Suprapubic skin (tissue), 4 donors: ENCODE results near the gene PCDHGA3.

Experiments used
- EP300 ChIP-seq: sonication (generic); formaldehyde crosslinking; IDR thresholded peaks from one replicate; pipeline ENCODE4 v1.6.1; 2017; ENCODE audit warnings: antibody characterized with exemption
- POLR2A ChIP-seq, 2 donors: fragments of 450-650 bp; IDR thresholded peaks; one replicate each; pipeline ENCODE4 v1.6.1; 2017; ENCODE audit warnings: antibody characterized with exemption in 2 of 2, mild to moderate bottlenecking in 2 of 2, moderate library complexity in 2 of 2
- POLR2AphosphoS5 ChIP-seq, 3 donors: sonication (generic); formaldehyde crosslinking; IDR thresholded peaks; one replicate each; pipeline ENCODE4 v1.6.1; 2017; ENCODE audit warnings: antibody characterized with exemption in 3 of 3
- TF ChIP-seq, protein P1 (sequence below), 2 donors: fragments of 200-600 bp in 1 of 2; fragments of 450-650 bp in 1 of 2; sonication (generic) in 1 of 2; IDR thresholded peaks; one replicate each; pipeline ENCODE4 v1.5.1; 2016 to 2019; ENCODE audit warnings: antibody characterized with exemption in 2 of 2, mild to moderate bottlenecking in 1 of 2, moderate library complexity in 1 of 2

DNA sequence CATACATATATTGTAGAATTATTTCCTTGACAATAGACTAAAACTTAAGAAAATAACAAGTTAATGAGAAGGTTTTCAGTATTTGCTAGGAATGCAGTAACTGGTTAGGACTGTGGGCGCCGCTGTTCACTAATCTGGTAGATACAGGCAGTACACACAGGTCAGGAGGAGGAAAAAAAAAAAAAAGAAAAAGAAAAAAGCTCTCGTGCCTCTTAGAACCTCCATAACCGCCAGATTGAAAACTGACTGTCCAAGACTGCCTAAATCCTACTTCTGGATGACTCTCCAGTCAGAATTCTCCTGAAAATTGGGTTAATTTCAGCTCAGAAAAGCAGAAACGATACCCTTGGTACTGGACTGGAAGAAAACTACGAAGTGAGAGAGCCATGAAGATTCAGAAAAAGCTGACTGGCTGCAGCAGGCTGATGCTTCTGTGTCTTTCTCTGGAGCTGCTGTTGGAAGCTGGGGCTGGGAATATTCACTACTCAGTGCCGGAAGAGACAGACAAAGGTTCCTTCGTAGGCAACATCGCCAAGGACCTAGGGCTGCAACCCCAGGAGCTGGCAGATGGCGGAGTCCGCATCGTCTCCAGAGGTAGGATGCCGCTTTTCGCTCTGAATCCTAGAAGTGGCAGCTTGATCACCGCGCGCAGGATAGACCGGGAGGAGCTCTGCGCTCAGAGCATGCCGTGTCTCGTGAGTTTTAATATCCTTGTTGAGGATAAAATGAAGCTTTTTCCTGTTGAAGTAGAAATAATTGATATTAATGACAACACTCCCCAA lies 13.1 kb upstream of the PCDHGA3 start, which contains the start of gene PCDHGA1:
- TF ChIP-seq, protein P1, sequence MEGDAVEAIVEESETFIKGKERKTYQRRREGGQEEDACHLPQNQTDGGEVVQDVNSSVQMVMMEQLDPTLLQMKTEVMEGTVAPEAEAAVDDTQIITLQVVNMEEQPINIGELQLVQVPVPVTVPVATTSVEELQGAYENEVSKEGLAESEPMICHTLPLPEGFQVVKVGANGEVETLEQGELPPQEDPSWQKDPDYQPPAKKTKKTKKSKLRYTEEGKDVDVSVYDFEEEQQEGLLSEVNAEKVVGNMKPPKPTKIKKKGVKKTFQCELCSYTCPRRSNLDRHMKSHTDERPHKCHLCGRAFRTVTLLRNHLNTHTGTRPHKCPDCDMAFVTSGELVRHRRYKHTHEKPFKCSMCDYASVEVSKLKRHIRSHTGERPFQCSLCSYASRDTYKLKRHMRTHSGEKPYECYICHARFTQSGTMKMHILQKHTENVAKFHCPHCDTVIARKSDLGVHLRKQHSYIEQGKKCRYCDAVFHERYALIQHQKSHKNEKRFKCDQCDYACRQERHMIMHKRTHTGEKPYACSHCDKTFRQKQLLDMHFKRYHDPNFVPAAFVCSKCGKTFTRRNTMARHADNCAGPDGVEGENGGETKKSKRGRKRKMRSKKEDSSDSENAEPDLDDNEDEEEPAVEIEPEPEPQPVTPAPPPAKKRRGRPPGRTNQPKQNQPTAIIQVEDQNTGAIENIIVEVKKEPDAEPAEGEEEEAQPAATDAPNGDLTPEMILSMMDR (IDR thresholded peaks at IDR 0.05): no peak
- TF ChIP-seq EP300: no peak
- no peak for TF ChIP-seq POLR2A (IDR thresholded peaks at IDR 0.05)
- TF ChIP-seq POLR2AphosphoS5 (IDR thresholded peaks at IDR 0.05): no peak
